IMR-90 (cell line): ENCODE data around the gene PANK2. TPM values are rescaled to one million over a fixed set of nuclear protein-coding genes. Genes with fewer than 3 reads are reported as not detected.

ENCODE experiments used
- ATAC-seq: fragments of 200-7000 bp; cut with Tn5 transposase; 2 replicates; pipeline ENCODE4 v1.9.1; 2020; ENCODE audit warnings: low read depth, mild to moderate bottlenecking, moderate library complexity
- BruUV-seq: library from RNA; stranded (reverse); fragments of 400-500 nt; replicated peaks from 2 replicates; lab custom pipeline; 2021; lab: Mats Ljungman, UMichigan
- CTCF ChIA-PET: fragments of 300-600 bp; formaldehyde crosslinking; extraction: SDS; loops from one replicate; lab custom pipeline; 2021; ENCODE audit warnings: antibody characterized with exemption; lab: Yijun Ruan, JAX
- POLR2A ChIA-PET: fragments of 300-600 bp; sonication (Branson Sonifier 250); formaldehyde crosslinking; loops from one replicate; lab custom pipeline; 2022; ENCODE audit warnings: antibody characterized with exemption; ENCODE audit not compliant: unreplicated experiment; lab: Charles Lee
- DNase-seq: peaks from one replicate; pipeline ENCODE4 v3.0.0; 2013
- H2AFZ ChIP-seq: replicated peaks from 2 replicates; pipeline ENCODE3; 2013; ENCODE audit warnings: low read length, mild to moderate bottlenecking; ENCODE audit not compliant: poor library complexity
- H2AK5ac ChIP-seq: 2 replicates; pipeline ENCODE4 v1.6.1; 2013; ENCODE audit warnings: low read depth, low read length, inconsistent platforms
- H2AK9ac ChIP-seq: replicated peaks from 2 replicates; pipeline ENCODE3; 2013; ENCODE audit warnings: mild to moderate bottlenecking, low read depth, low read length, moderate library complexity; ENCODE audit not compliant: poor library complexity
- H2BK120ac ChIP-seq: 2 replicates; pipeline ENCODE4 v1.6.1; 2013; ENCODE audit warnings: low read depth, low read length, inconsistent platforms
- H2BK15ac ChIP-seq: 3 replicates; pipeline ENCODE4 v1.6.1; 2013; ENCODE audit warnings: low read depth, low read length, inconsistent platforms
- H2BK20ac ChIP-seq: 2 replicates; pipeline ENCODE4 v1.6.1; 2013; ENCODE audit warnings: low read depth, mild to moderate bottlenecking, inconsistent platforms, low read length, moderate library complexity
- H2BK5ac ChIP-seq: 2 replicates; pipeline ENCODE4 v1.6.1; 2013; ENCODE audit warnings: mild to moderate bottlenecking, low read depth, low read length, inconsistent platforms; ENCODE audit not compliant: poor library complexity, severe bottlenecking
- H3K14ac ChIP-seq: replicated peaks from 2 replicates; pipeline ENCODE4 v1.6.1; 2013; ENCODE audit warnings: low read depth, low read length, inconsistent platforms
- H3K18ac ChIP-seq: 2 replicates; pipeline ENCODE4 v1.6.1; 2013; ENCODE audit warnings: low read depth, low read length, control low read depth
- H3K23ac ChIP-seq: 2 replicates; pipeline ENCODE4 v1.6.1; 2013; ENCODE audit warnings: low read depth, low read length, inconsistent platforms
- H3K27ac ChIP-seq: 2 replicates; pipeline ENCODE4 v1.5.1; 2013; ENCODE audit warnings: mild to moderate bottlenecking, control low read depth, low read length; ENCODE audit not compliant: insufficient read depth
- H3K27me3 ChIP-seq: 2 replicates; pipeline ENCODE4 v1.6.1; 2013; ENCODE audit warnings: low read length; ENCODE audit not compliant: control insufficient read depth, insufficient read depth
- H3K36me3 ChIP-seq: 2 replicates; pipeline ENCODE4 v1.6.1; 2013; ENCODE audit warnings: low read length, mixed read lengths; ENCODE audit not compliant: control insufficient read depth, insufficient read depth
- H3K4ac ChIP-seq: 2 replicates; pipeline ENCODE4 v1.6.1; 2013; ENCODE audit warnings: low read depth, low read length, inconsistent platforms
- H3K4me1 ChIP-seq: 2 replicates; pipeline ENCODE4 v1.6.1; 2013; ENCODE audit warnings: low read length, mixed read lengths; ENCODE audit not compliant: control insufficient read depth, insufficient read depth
- H3K4me2 ChIP-seq: 2 replicates; pipeline ENCODE4 v1.6.1; 2013; ENCODE audit warnings: low read depth, mild to moderate bottlenecking, control low read depth, low read length, moderate library complexity
- H3K4me3 ChIP-seq: 2 replicates; pipeline ENCODE4 v1.5.1; 2013; ENCODE audit warnings: low read depth, mild to moderate bottlenecking, control low read depth, low read length, moderate library complexity; ENCODE audit not compliant: insufficient read depth
- H3K56ac ChIP-seq: 2 replicates; pipeline ENCODE4 v1.6.1; 2013; ENCODE audit warnings: low read length, inconsistent platforms; ENCODE audit not compliant: insufficient read depth; ENCODE audit errors: extremely low read depth
- H3K79me1 ChIP-seq, 2 experiments: 2 replicates each; pipeline ENCODE4 v1.6.1; 2013; ENCODE audit warnings: low read length in 2 of 2, inconsistent platforms in 1 of 2, low read depth in 1 of 2
- H3K9ac ChIP-seq: 2 replicates; pipeline ENCODE4 v1.6.1; 2013; ENCODE audit warnings: low read depth, low read length, control low read depth
- H3K9me1 ChIP-seq: 2 replicates; pipeline ENCODE4 v1.6.1; 2013; ENCODE audit warnings: low read length, inconsistent platforms; ENCODE audit not compliant: insufficient read depth
- H3K9me3 ChIP-seq: 2 replicates; pipeline ENCODE4 v1.6.1; 2013; ENCODE audit warnings: low read length; ENCODE audit not compliant: control insufficient read depth, insufficient read depth
- H4K20me1 ChIP-seq: 2 replicates; pipeline ENCODE4 v1.6.1; 2013; ENCODE audit warnings: low read length, inconsistent platforms; ENCODE audit not compliant: insufficient read depth
- H4K5ac ChIP-seq: 2 replicates; pipeline ENCODE4 v1.6.1; 2013; ENCODE audit warnings: mild to moderate bottlenecking, low read depth, low read length, control low read depth
- H4K8ac ChIP-seq, 2 experiments: 2 replicates each; pipeline ENCODE4 v1.6.1; 2013; ENCODE audit warnings: low read depth in 2 of 2, low read length in 2 of 2, control low read depth in 1 of 2, inconsistent platforms in 1 of 2
- H4K91ac ChIP-seq: 2 replicates; pipeline ENCODE4 v1.6.1; 2013; ENCODE audit warnings: low read depth, low read length, inconsistent platforms; ENCODE audit not compliant: insufficient read depth
- CEBPB ChIP-seq: IDR thresholded peaks from 2 replicates; pipeline ENCODE4 v1.6.1; 2012; ENCODE audit warnings: low read depth, low read length, improper control_type of control experiment
- NFE2L2 ChIP-seq: fragments of 150-350 bp; IDR thresholded peaks from 2 replicates; pipeline ENCODE4 v1.6.1; 2016; ENCODE audit warnings: low read depth, mild to moderate bottlenecking, low read length
- POLR2A ChIP-seq: IDR thresholded peaks from 2 replicates; pipeline ENCODE4 v1.6.1; 2012; ENCODE audit warnings: mild to moderate bottlenecking, low read depth, low read length
- WGBS, 2 experiments: methylation state at CpG; one replicate each; pipeline versions ENCODE4 v1.1.5 to v1.1.7; 2013; ENCODE audit warnings: missing lambda C conversion rate in 2 of 2; ENCODE audit not compliant: insufficient read length in 1 of 2; ENCODE audit errors: extremely low coverage in 2 of 2; 5-methylcytosine and 5-hydroxymethylcytosine counted together
- dilution Hi-C: fragments of 300-500 bp; cut with HindIII; formaldehyde crosslinking; loops from one replicate; pipeline ENCODE4 v1.14.3; 2018; ENCODE audit warnings: low sequenced_read_pairs; ENCODE audit not compliant: unreplicated experiment
- in situ Hi-C: fragments of 300-500 bp; cut with MboI; formaldehyde crosslinking; loops from 3 replicates; pipeline ENCODE4 v1.14.3; 2019; ENCODE audit warnings: low sequenced_read_pairs, inconsistent platforms, mixed read lengths
- intact Hi-C: fragments of 100-400 bp; cut with micrococcal nuclease; formaldehyde crosslinking; loops from 2 replicates; pipeline ENCODE4 v1.10.0; 2022
- polyA plus RNA-seq, 3 experiments: library from polyadenylated mRNA; depleted of rRNA; stranded (reverse); fragments of >200 nt; gene quantifications; 2 replicates each; pipeline ENCODE4 v1.2.3, GENCODE V29; 2012; ENCODE audit warnings: low replicate concordance in 1 of 3
- total RNA-seq: library from RNA; depleted of rRNA; stranded (reverse); fragments of >200 nt; gene quantifications from 2 replicates; pipeline ENCODE4 v1.2.3, GENCODE V29; 2012

The PANK2 gene
- total and polyA plus RNA-seq, 2 of the 4 experiments (the other 2 are of a cell fraction) = 17.7 to 28.1 TPM

GRCh38 chr20:3923818-3924217 lies 34.6 kb downstream of the PANK2 start:
- peak; percentile 30; the same call in 1 of the 2 replicates for ATAC-seq
- in situ Hi-C loops = no loop called here

More at GRCh38 chr20:3923818-3924217, 34.6 kb downstream of the PANK2 start:
- peak; percentile 77 for DNase-seq
- Histone ChIP-seq H3K79me1 (peaks cover 23 to 80% of the 10 kb centered on the region in 2 experiments; a peak in 3 of 4 replicates), H2BK15ac (no peak overlapping the region), H3K9me1 (peaks cover 39% of the 10 kb centered on the region), H3K4me3 (no peak overlapping the region), H2BK120ac (no peak overlapping the region), H2AK5ac (no peak overlapping the region), H3K27me3 (no peaks in the 10 kb centered on the region), H4K8ac (no peak overlapping the region), H2BK20ac (no peak overlapping the region), H3K4me2 (no peak overlapping the region), H2AFZ (no peak overlapping the region), H2AK9ac (no peak overlapping the region), H3K4me1 (peaks cover 21% of the 10 kb centered on the region), H3K27ac (peak overlapping the region; percentile 3; the same call in 1 of the 2 replicates), H3K18ac (no peak overlapping the region), H3K56ac (no peak overlapping the region), H3K14ac (no peak overlapping the region), H3K4ac (no peak overlapping the region), H3K36me3 (peaks cover 34% of the 10 kb centered on the region), H3K23ac (no peak overlapping the region; the same call in 1 of the 2 replicates), H3K9me3 (no peaks in the 10 kb centered on the region), H4K5ac (no peak overlapping the region), H3K9ac (no peak overlapping the region), H4K20me1 (peaks cover 72% of the 10 kb centered on the region), H2BK5ac (no peak overlapping the region), H4K91ac (no peak overlapping the region)
- dilution Hi-C loops = no loop called here
- TF ChIP-seq POLR2A (no peak), NFE2L2 (no peak), CEBPB (peak; percentile 81)
- intact Hi-C loops = no loop called here
- POLR2A ChIA-PET = no interaction called here
- CTCF ChIA-PET = no interaction called here
- WGBS, 2 experiments = 100% methylated on average over 1 of the region's 2 CpGs; no CpG with 5 or more reads in 1 of the 2 experiments
- no TSS peak for BruUV-seq
